HG03571 (cell line): ENCODE measurements around the gene CDC27.
"Not testable (repeated sequence)": the region's sequence is repeated elsewhere in the genome, so short reads cannot be mapped to it uniquely, and the experiment has no call there.

Experiments
- ATAC-seq: cut with Tn5 transposase; IDR thresholded peaks from one replicate; pipeline ENCODE4 v1.9.1; 2021; ENCODE audit not compliant: unreplicated experiment

The CDC27 gene

GRCh38 chr17:47073629-47074028, 115.5 kb downstream of the CDC27 start:
- ATAC-seq, result not testable (repeated sequence)

- ATAC-seq, result no peak
Observed at GRCh38 chr17:47072886-47073285, 116.2 kb downstream of the CDC27 start.

- ATAC-seq, result not testable (repeated sequence)
Observed at GRCh38 chr17:47071171-47071570, 117.9 kb downstream of the CDC27 start.

DNA sequence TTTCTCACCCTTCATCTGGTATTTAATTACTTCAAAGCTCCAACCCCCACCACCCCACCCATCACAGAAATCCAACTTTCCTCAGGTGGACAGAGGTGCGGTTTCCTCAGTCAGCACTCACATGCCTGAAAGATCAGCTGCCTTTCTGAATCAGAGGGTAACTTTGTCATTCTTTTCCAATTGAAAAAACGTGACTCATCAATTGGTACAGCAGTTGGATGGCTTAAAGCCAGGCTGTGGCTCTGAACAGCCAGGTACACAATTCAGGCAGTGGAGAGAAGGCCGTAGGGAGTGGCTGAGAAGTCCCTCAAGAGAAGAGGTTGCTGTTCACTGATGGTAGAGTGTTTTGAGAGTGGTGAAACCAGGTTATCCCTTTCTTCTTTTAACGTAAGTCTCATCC, 118.8 kb downstream of the CDC27 start:
- ATAC-seq, result not testable (repeated sequence)
